Liver (tissue), 9 donors: ENCODE measurements around the gene ZNF780A. TPM values are rescaled to one million over a fixed set of nuclear protein-coding genes. Genes with fewer than 3 reads are reported as not detected.

Experiments
- DNase-seq: peaks from one replicate; pipeline ENCODE4 v3.0.0-alpha.2; 2017; ENCODE audit warnings: low spot score
- H3K27ac ChIP-seq, 2 donors: one replicate each; pipeline ENCODE4 v1.7.0; 2013; ENCODE audit warnings: inconsistent platforms in 2 of 2, low read length in 2 of 2, control low read depth in 1 of 2, low read depth in 1 of 2, mild to moderate bottlenecking in 1 of 2
- H3K27me3 ChIP-seq, 4 donors: one replicate each; pipeline versions ENCODE4 v1.6.1 to v1.7.0; 2013; ENCODE audit warnings: low read length in 3 of 4, inconsistent platforms in 1 of 4, mild to moderate bottlenecking in 1 of 4, moderate library complexity in 1 of 4; ENCODE audit not compliant: control insufficient read depth in 4 of 4, insufficient read depth in 4 of 4
- H3K36me3 ChIP-seq, 4 donors: one replicate each; pipeline versions ENCODE4 v1.6.1 to v1.7.0; 2013; ENCODE audit warnings: low read length in 3 of 4, mild to moderate bottlenecking in 3 of 4, low read depth in 1 of 4, moderate library complexity in 1 of 4; ENCODE audit not compliant: control insufficient read depth in 4 of 4, insufficient read depth in 3 of 4
- H3K4me1 ChIP-seq, 4 donors: one replicate each; pipeline versions ENCODE4 v1.6.1 to v1.7.0; 2013; ENCODE audit warnings: low read length in 3 of 4, mild to moderate bottlenecking in 3 of 4, moderate library complexity in 1 of 4; ENCODE audit not compliant: control insufficient read depth in 4 of 4, insufficient read depth in 4 of 4
- H3K4me3 ChIP-seq, 3 donors: one replicate each; pipeline versions ENCODE4 v1.6.1 to v1.7.0; 2013; ENCODE audit warnings: low read length in 3 of 3, control low read depth in 1 of 3, low read depth in 1 of 3, mild to moderate bottlenecking in 1 of 3
- H3K9ac ChIP-seq, 2 donors: one replicate each; pipeline ENCODE4 v1.7.0; 2013; ENCODE audit warnings: low read length in 2 of 2, mild to moderate bottlenecking in 2 of 2, moderate library complexity in 2 of 2, control low read depth in 1 of 2, low read depth in 1 of 2
- H3K9me3 ChIP-seq, 4 donors: one replicate each; pipeline versions ENCODE4 v1.6.1 to v1.7.0; 2013; ENCODE audit warnings: low read length in 3 of 4; ENCODE audit not compliant: control insufficient read depth in 4 of 4
- EGR1 ChIP-seq, 2 donors: IDR thresholded peaks; 2 replicates each; pipeline ENCODE4 v1.6.1; 2016 to 2018; ENCODE audit warnings: antibody characterized with exemption in 2 of 2, low read depth in 2 of 2
- FOXA1 ChIP-seq: IDR thresholded peaks from 2 replicates; pipeline ENCODE4 v1.6.1; 2016; ENCODE audit warnings: antibody characterized with exemption
- FOXA2 ChIP-seq: IDR thresholded peaks from 2 replicates; pipeline ENCODE4 v1.6.1; 2016; ENCODE audit warnings: antibody characterized with exemption
- GABPA ChIP-seq, 2 donors: IDR thresholded peaks in 1 of 2; conservative IDR thresholded peaks in 1 of 2; 2 replicates each; pipeline ENCODE4 v1.6.1; 2016; ENCODE audit warnings: antibody characterized with exemption in 2 of 2, mild to moderate bottlenecking in 1 of 2, moderate library complexity in 1 of 2
- HNF4A ChIP-seq, 2 donors: conservative IDR thresholded peaks; 2 replicates each; pipeline ENCODE4 v1.6.1; 2016; ENCODE audit warnings: antibody characterized with exemption in 2 of 2, mild to moderate bottlenecking in 2 of 2
- HNF4G ChIP-seq: IDR thresholded peaks from 2 replicates; pipeline ENCODE4 v1.6.1; 2016; ENCODE audit warnings: antibody characterized with exemption
- JUND ChIP-seq, 2 donors: IDR thresholded peaks; 2 replicates each; pipeline ENCODE4 v1.6.1; 2016; ENCODE audit warnings: antibody characterized with exemption in 2 of 2
- NR2F2 ChIP-seq: IDR thresholded peaks from 2 replicates; pipeline ENCODE4 v1.6.1; 2016; ENCODE audit warnings: antibody characterized with exemption
- RAD21 ChIP-seq, 2 donors: IDR thresholded peaks; 2 replicates each; pipeline ENCODE4 v1.6.1; 2016; ENCODE audit warnings: antibody characterized with exemption in 2 of 2, mild to moderate bottlenecking in 2 of 2
- RXRA ChIP-seq, 2 donors: IDR thresholded peaks; 2 replicates each; pipeline ENCODE4 v1.6.1; 2017 to 2018; ENCODE audit warnings: antibody characterized with exemption in 2 of 2, mild to moderate bottlenecking in 1 of 2
- SP1 ChIP-seq: IDR thresholded peaks from 2 replicates; pipeline ENCODE4 v1.6.1; 2018; ENCODE audit warnings: antibody characterized with exemption, mild to moderate bottlenecking
- TAF1 ChIP-seq: conservative IDR thresholded peaks from 2 replicates; pipeline ENCODE4 v1.6.1; 2016; ENCODE audit warnings: antibody characterized with exemption, mild to moderate bottlenecking
- YY1 ChIP-seq: IDR thresholded peaks from 2 replicates; pipeline ENCODE4 v1.6.1; 2016; ENCODE audit warnings: antibody characterized with exemption, mild to moderate bottlenecking
- WGBS: extraction: QIAGEN DNeasy Blood & Tissue Kit; methylation state at CpG from one replicate; pipeline ENCODE4 v1.1.7; 2013; 5-methylcytosine and 5-hydroxymethylcytosine counted together
- polyA plus RNA-seq, 2 donors: library from polyadenylated mRNA; stranded (reverse) in 1 of 2; unstranded in 1 of 2; fragments of 200-250 nt in 1 of 2; fragments of >200 nt in 1 of 2; fragmentation: Nextera tagmentation in 1 of 2; extraction: Ambion mirVana in 1 of 2; gene quantifications; one replicate each; pipeline versions ENCODE4 v1.2.1 to v1.2.3, GENCODE V29; 2013 to 2015
- total RNA-seq, 2 donors: library from RNA; depleted of rRNA; stranded (reverse); fragments of >200 nt; gene quantifications; one replicate each; pipeline ENCODE4 v1.2.3, GENCODE V29; 2014
- TF ChIP-seq, protein P1 (sequence below): IDR thresholded peaks from 2 replicates; pipeline ENCODE4 v1.6.1; 2016; ENCODE audit warnings: antibody characterized with exemption
- TF ChIP-seq, protein P2 (sequence below): IDR thresholded peaks from 2 replicates; pipeline ENCODE4 v1.6.1; 2016; ENCODE audit warnings: antibody characterized with exemption
- TF ChIP-seq, protein P3 (sequence below): IDR thresholded peaks from 2 replicates; pipeline ENCODE4 v1.6.1; 2016; ENCODE audit warnings: antibody characterized with exemption, mild to moderate bottlenecking
- TF ChIP-seq, protein P4 (sequence below): fragments of 150-350 bp; IDR thresholded peaks from 2 replicates; pipeline ENCODE4 v1.5.1; 2017; ENCODE audit warnings: improper control_type of control experiment, low read depth, low read length; ENCODE audit not compliant: missing input control
- TF ChIP-seq, protein P5 (sequence below): IDR thresholded peaks from 2 replicates; pipeline ENCODE4 v1.6.1; 2016; ENCODE audit warnings: antibody characterized with exemption
- donor health status: healthy.
- donor health status: healthy.
- donor health status: healthy.
- donor health status: healthy.
- donor health status: healthy.

ZNF780A gene
- total and polyA plus RNA-seq, 4 donors, result 10.9 to 18.7 (median 14.0) TPM

DNA sequence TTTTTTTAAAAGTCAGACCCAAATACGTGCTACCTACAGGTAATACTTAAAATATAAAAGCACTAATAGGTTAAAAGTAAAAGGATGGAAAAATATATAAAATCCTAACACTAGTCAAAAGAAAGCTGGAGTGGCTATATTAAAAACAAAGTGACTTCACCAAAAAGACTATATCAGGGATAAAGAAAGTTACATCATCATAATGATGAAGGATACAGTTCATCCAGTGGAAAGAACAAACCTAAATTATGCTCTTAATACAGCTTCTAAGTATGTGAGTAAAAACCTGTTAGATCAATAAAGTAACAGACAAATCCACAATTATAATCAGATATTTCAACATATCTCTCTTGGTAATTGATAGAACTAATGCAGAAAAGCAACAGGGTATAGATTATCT, 33.6 kb downstream of the ZNF780A start:
- peaks cover 0 to 2% (median 0%) of the 10 kb centered on the region in 4 donors for H3K36me3 ChIP-seq
- 80% methylated on average over 1 of the region's 1 CpG for whole genome bisulfite sequencing
- TF ChIP-seq EGR1 (IDR thresholded peaks at IDR 0.05; ENCODE audit: low read depth in 2 of 2), result no peak
- no peak for TF ChIP-seq FOXA2
- no peak for TF ChIP-seq NR2F2
- no peak for TF ChIP-seq RAD21 (IDR thresholded peaks at IDR 0.05)
- no peaks in the 10 kb centered on the region for H3K27me3 ChIP-seq
- H3K9me3 ChIP-seq, result peaks cover 3 to 14% (median 11%) of the 10 kb centered on the region in 4 donors
- H3K4me1 ChIP-seq, result peaks cover 0 to 16% (median 14%) of the 10 kb centered on the region in 4 donors
- DNase-seq, result no peak
- H3K27ac ChIP-seq, result no peak overlapping the region
- peak overlapping the region in 1 of 3 donors; percentile 81 for H3K4me3 ChIP-seq
- no peak overlapping the region for H3K9ac ChIP-seq

DNA sequence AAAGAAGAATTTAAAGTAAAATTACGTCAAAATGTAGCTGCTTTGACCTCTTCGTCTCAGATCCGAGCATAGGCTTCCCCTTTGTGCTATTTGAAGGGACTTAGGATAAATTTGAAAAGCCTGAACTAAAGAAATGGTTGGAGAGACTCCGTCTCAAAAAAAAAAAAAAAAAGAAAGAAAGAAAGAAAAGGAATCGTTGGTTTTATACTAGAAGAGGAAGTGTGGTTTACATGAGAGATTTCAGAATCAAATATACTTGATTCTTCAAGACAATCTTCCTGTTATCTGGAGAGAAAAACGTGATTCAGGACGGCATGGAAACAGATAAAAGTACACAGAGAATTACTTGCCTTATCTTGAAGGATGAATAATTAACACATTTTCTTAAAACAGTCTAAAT, 34.2 kb downstream of the ZNF780A start:
- Histone ChIP-seq H3K4me3 (peak overlapping the region; percentile 81 to 99 (median 86)), H3K4me1 (peaks cover 0 to 16% (median 14%) of the 10 kb centered on the region in 4 donors), H3K27me3 (no peaks in the 10 kb centered on the region), H3K36me3 (peaks cover 0 to 2% (median 0%) of the 10 kb centered on the region in 4 donors), H3K27ac (no peak overlapping the region), H3K9ac (peak overlapping the region; percentile 65 to 73), H3K9me3 (peaks cover 3 to 19% (median 14%) of the 10 kb centered on the region in 4 donors)
- WGBS, result 4% methylated on average over 7 of the region's 7 CpGs
- no peak for DNase-seq
- TF ChIP-seq RAD21 (IDR thresholded peaks at IDR 0.05) (no peak), EGR1 (IDR thresholded peaks at IDR 0.05; ENCODE audit: low read depth in 2 of 2) (no peak), FOXA1 (no peak), JUND (IDR thresholded peaks at IDR 0.05) (no peak), SP1 (no peak), NR2F2 (no peak), HNF4G (no peak), GABPA (IDR thresholded peaks at IDR 0.05 in 1 of 2, conservative IDR thresholded peaks at IDR 0.05 in 1 of 2) (no peak), HNF4A (conservative IDR thresholded peaks at IDR 0.05) (no peak), FOXA2 (no peak), RXRA (IDR thresholded peaks at IDR 0.05) (no peak), TAF1 (no peak), YY1 (no peak)
- TF ChIP-seq, protein P1, sequence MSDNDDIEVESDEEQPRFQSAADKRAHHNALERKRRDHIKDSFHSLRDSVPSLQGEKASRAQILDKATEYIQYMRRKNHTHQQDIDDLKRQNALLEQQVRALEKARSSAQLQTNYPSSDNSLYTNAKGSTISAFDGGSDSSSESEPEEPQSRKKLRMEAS, result no peak
- TF ChIP-seq, protein P2, sequence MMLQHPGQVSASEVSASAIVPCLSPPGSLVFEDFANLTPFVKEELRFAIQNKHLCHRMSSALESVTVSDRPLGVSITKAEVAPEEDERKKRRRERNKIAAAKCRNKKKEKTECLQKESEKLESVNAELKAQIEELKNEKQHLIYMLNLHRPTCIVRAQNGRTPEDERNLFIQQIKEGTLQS, result no peak
- TF ChIP-seq, protein P3, sequence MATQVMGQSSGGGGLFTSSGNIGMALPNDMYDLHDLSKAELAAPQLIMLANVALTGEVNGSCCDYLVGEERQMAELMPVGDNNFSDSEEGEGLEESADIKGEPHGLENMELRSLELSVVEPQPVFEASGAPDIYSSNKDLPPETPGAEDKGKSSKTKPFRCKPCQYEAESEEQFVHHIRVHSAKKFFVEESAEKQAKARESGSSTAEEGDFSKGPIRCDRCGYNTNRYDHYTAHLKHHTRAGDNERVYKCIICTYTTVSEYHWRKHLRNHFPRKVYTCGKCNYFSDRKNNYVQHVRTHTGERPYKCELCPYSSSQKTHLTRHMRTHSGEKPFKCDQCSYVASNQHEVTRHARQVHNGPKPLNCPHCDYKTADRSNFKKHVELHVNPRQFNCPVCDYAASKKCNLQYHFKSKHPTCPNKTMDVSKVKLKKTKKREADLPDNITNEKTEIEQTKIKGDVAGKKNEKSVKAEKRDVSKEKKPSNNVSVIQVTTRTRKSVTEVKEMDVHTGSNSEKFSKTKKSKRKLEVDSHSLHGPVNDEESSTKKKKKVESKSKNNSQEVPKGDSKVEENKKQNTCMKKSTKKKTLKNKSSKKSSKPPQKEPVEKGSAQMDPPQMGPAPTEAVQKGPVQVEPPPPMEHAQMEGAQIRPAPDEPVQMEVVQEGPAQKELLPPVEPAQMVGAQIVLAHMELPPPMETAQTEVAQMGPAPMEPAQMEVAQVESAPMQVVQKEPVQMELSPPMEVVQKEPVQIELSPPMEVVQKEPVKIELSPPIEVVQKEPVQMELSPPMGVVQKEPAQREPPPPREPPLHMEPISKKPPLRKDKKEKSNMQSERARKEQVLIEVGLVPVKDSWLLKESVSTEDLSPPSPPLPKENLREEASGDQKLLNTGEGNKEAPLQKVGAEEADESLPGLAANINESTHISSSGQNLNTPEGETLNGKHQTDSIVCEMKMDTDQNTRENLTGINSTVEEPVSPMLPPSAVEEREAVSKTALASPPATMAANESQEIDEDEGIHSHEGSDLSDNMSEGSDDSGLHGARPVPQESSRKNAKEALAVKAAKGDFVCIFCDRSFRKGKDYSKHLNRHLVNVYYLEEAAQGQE, result no peak
- TF ChIP-seq, protein P4, sequence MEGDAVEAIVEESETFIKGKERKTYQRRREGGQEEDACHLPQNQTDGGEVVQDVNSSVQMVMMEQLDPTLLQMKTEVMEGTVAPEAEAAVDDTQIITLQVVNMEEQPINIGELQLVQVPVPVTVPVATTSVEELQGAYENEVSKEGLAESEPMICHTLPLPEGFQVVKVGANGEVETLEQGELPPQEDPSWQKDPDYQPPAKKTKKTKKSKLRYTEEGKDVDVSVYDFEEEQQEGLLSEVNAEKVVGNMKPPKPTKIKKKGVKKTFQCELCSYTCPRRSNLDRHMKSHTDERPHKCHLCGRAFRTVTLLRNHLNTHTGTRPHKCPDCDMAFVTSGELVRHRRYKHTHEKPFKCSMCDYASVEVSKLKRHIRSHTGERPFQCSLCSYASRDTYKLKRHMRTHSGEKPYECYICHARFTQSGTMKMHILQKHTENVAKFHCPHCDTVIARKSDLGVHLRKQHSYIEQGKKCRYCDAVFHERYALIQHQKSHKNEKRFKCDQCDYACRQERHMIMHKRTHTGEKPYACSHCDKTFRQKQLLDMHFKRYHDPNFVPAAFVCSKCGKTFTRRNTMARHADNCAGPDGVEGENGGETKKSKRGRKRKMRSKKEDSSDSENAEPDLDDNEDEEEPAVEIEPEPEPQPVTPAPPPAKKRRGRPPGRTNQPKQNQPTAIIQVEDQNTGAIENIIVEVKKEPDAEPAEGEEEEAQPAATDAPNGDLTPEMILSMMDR, result no peak
- TF ChIP-seq, protein P5, sequence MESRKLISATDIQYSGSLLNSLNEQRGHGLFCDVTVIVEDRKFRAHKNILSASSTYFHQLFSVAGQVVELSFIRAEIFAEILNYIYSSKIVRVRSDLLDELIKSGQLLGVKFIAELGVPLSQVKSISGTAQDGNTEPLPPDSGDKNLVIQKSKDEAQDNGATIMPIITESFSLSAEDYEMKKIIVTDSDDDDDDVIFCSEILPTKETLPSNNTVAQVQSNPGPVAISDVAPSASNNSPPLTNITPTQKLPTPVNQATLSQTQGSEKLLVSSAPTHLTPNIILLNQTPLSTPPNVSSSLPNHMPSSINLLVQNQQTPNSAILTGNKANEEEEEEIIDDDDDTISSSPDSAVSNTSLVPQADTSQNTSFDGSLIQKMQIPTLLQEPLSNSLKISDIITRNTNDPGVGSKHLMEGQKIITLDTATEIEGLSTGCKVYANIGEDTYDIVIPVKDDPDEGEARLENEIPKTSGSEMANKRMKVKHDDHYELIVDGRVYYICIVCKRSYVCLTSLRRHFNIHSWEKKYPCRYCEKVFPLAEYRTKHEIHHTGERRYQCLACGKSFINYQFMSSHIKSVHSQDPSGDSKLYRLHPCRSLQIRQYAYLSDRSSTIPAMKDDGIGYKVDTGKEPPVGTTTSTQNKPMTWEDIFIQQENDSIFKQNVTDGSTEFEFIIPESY, result no peak
